AG04449 (cell line): ENCODE measurements around the gene NOL9.

ENCODE experiments used
- CTCF ChIA-PET: fragments of 350-600 bp; formaldehyde crosslinking; extraction: SDS; loops from one replicate; lab custom pipeline; 2021; ENCODE audit warnings: antibody characterized with exemption; lab: Yijun Ruan, JAX
- POLR2A ChIA-PET: fragments of 400-600, 350-600 bp; formaldehyde crosslinking; extraction: SDS; loops from one replicate; lab custom pipeline; 2020; ENCODE audit warnings: antibody characterized with exemption, inconsistent platforms; lab: Yijun Ruan, JAX
- DNase-seq: peaks from one replicate; pipeline ENCODE4 v3.0.0-alpha.2; 2010; ENCODE audit warnings: low read depth, low spot score
- H3K4me3 ChIP-seq: 2 replicates; pipeline ENCODE4 v1.5.1; 2011; ENCODE audit warnings: low read depth, mild to moderate bottlenecking, control low read depth, low read length
- CTCF ChIP-seq: IDR thresholded peaks from one replicate; pipeline ENCODE4 v1.5.1; 2011; ENCODE audit warnings: mild to moderate bottlenecking, moderate library complexity, low read length, control low read depth, inconsistent platforms; ENCODE audit not compliant: insufficient read depth; ENCODE audit errors: missing control alignments

NOL9 gene

GRCh38 chr1:6596886-6597776 is 42.8 kb upstream of the NOL9 start:
- ChIA-PET CTCF (interaction anchor here (0.5 to 3.5 kb wide), 5 partner anchors 12 to 111 kb away, joined by 3 to 12 read pairs (median 4); partner anchors contain the start of genes NOL9 and TAS1R1), POLR2A (interaction anchor here (1.7 to 2.0 kb wide), 2 partner anchors 8 to 17 kb away, joined by 6 read pairs; partner anchors contain the start of gene ZBTB48)
- DNase-seq: no peak
- TF ChIP-seq CTCF: no peak
- H3K4me3 ChIP-seq: no peak overlapping the region

GRCh38 chr1:6596351-6596750 is 42.0 kb upstream of the NOL9 start:
- TF ChIP-seq CTCF: no peak
- no peak overlapping the region for H3K4me3 ChIP-seq
- POLR2A ChIA-PET: no interaction called here
- DNase-seq: no peak
- CTCF ChIA-PET: interaction anchor here (1.0 kb wide), 1 partner anchor 58 kb away, joined by 3 read pairs; no protein-coding TSS in a partner anchor

- H3K4me3 ChIP-seq: no peak overlapping the region
- POLR2A ChIA-PET: interaction anchor here (1.0 to 4.5 kb wide), 2 partner anchors 8 to 14 kb away, joined by 3 to 17 read pairs; partner anchors contain the start of gene KLHL21
- CTCF ChIA-PET: interaction anchor here (1.6 kb wide), 1 partner anchor 51 kb away, joined by 3 read pairs; no protein-coding TSS in a partner anchor
- TF ChIP-seq CTCF: no peak
- DNase-seq: no peak
These were observed 40.8 kb upstream of the NOL9 start for GRCh38 chr1:6594977-6595740.

GRCh38 chr1:6593810-6594209 is 39.5 kb upstream of the NOL9 start:
- POLR2A ChIA-PET: interaction anchor here (4.5 kb wide), 1 partner anchor 9 kb away, joined by 17 read pairs; the partner anchor contains the start of gene KLHL21
- no peak for DNase-seq
- CTCF ChIA-PET: no interaction called here
- no peak for TF ChIP-seq CTCF
- no peak overlapping the region for H3K4me3 ChIP-seq

GRCh38 chr1:6592865-6593593 is 38.7 kb upstream of the NOL9 start:
- no peak overlapping the region for H3K4me3 ChIP-seq
- DNase-seq: no peak
- TF ChIP-seq CTCF: no peak
- POLR2A ChIA-PET: interaction anchor here (4.5 kb wide), 1 partner anchor 10 kb away, joined by 17 read pairs; the partner anchor contains the start of gene KLHL21
- CTCF ChIA-PET: interaction anchor here (1.3 to 1.5 kb wide), 2 partner anchors 9 to 107 kb away, joined by 3 to 4 read pairs; no protein-coding TSS in a partner anchor
